Stimulated activated CD4-positive, alpha-beta T cell treated with anti-CD3 and anti-CD28 coated beads, TNF-alpha, amount 100 ng/mL, for 4 hours (primary cell): ENCODE results near the gene B3GAT3.
"Not testable (repeated sequence)": the region's sequence is repeated elsewhere in the genome, so short reads cannot be mapped to it uniquely, and the experiment has no call there.

Experiments
- DNase-seq, 3 experiments: peaks; one replicate each; pipeline ENCODE4 v3.0.0-alpha.2; 2020; ENCODE audit warnings: low read depth in 3 of 3

B3GAT3 gene

GRCh38 chr11:62621567-62622470 lies at the start of gene B3GAT3:
TSS of gene B3GAT3 (minus strand) at chr11:62621986. CDS start at chr11:62621947, 39 bp downstream.
- peak; percentile 93 to 97 (median 93) for DNase-seq

GRCh38 chr11:62671236-62671607 lies 49.4 kb upstream of the B3GAT3 start:
- DNase-seq, result no peak

GRCh38 chr11:62669420-62670161 lies 47.8 kb upstream of the B3GAT3 start:
- no peak for DNase-seq

GRCh38 chr11:62667460-62667859 lies 45.7 kb upstream of the B3GAT3 start:
- DNase-seq, result no peak

- no peak for DNase-seq
These were observed 44.6 kb upstream of the B3GAT3 start for GRCh38 chr11:62666259-62666926.

- peak; percentile 51 to 61 (median 60) for DNase-seq
These were observed 43.9 kb upstream of the B3GAT3 start for GRCh38 chr11:62665599-62666258.

- peak; percentile 92 to 95 (median 94) for DNase-seq
These were observed 43.4 kb upstream of the B3GAT3 start, which contains the start of the genes C11orf98 and CSKMT for GRCh38 chr11:62665075-62665598. TSS of gene C11orf98 (minus strand) at chr11:62665210. CDS start at chr11:62665169, 41 bp downstream. TSS of gene CSKMT (plus strand) at chr11:62665312. CDS start at chr11:62665880, 568 bp downstream.

GRCh38 chr11:62664405-62665074 lies 42.8 kb upstream of the B3GAT3 start:
- no peak for DNase-seq

- no peak for DNase-seq
These were observed 35.1 kb upstream of the B3GAT3 start for GRCh38 chr11:62656796-62657429.

- no peak for DNase-seq
These were observed 32.5 kb upstream of the B3GAT3 start for GRCh38 chr11:62654297-62654696.

GRCh38 chr11:62652161-62653006 lies 30.6 kb upstream of the B3GAT3 start:
- DNase-seq, result no peak

GRCh38 chr11:62650283-62650682 lies 28.5 kb upstream of the B3GAT3 start:
- DNase-seq, result not testable (repeated sequence)

- DNase-seq, result no peak
These were observed 27.7 kb upstream of the B3GAT3 start for GRCh38 chr11:62649486-62649885.

GRCh38 chr11:62648967-62649364 lies 27.2 kb upstream of the B3GAT3 start:
- no peak for DNase-seq

- DNase-seq, result no peak
These were observed 26.6 kb upstream of the B3GAT3 start for GRCh38 chr11:62648185-62648966.

- DNase-seq, result no peak
These were observed 25.8 kb upstream of the B3GAT3 start for GRCh38 chr11:62647609-62648005.

- no peak for DNase-seq
These were observed 25.2 kb upstream of the B3GAT3 start for GRCh38 chr11:62646825-62647608.
